Ascending aorta (tissue), 2 donors: Measurements from ENCODE around the gene PCDHGB1. TPM values are rescaled to one million over a fixed set of nuclear protein-coding genes. Genes with fewer than 3 reads are reported as not detected.
"Not testable (repeated sequence)": the region's sequence is repeated elsewhere in the genome, so short reads cannot be mapped to it uniquely, and the experiment has no call there.

ENCODE experiments used
- DNase-seq, 2 donors: peaks; one replicate each; pipeline ENCODE4 v3.0.0-alpha.2; 2019; ENCODE audit warnings: low spot score in 2 of 2
- H3K27ac ChIP-seq, 2 donors: fragments of 200-600 bp; sonication (generic); one replicate each; pipeline ENCODE4 v1.5.1; 2016 to 2017; ENCODE audit warnings: mild to moderate bottlenecking in 1 of 2
- H3K27me3 ChIP-seq: fragments of 200-600 bp; sonication (generic); one replicate; pipeline ENCODE4 v1.5.1; 2017
- H3K36me3 ChIP-seq, 2 donors: fragments of 200-600 bp; sonication (generic); one replicate each; pipeline ENCODE4 v1.5.1; 2016
- H3K4me1 ChIP-seq, 2 donors: fragments of 200-600 bp; sonication (generic); one replicate each; pipeline ENCODE4 v1.5.1; 2016 to 2017; ENCODE audit warnings: mild to moderate bottlenecking in 1 of 2
- H3K4me3 ChIP-seq, 2 donors: fragments of 200-600 bp; sonication (generic); one replicate each; pipeline ENCODE4 v1.5.1; 2016 to 2017; ENCODE audit warnings: mild to moderate bottlenecking in 1 of 2
- H3K9me3 ChIP-seq, 2 donors: fragments of 200-600 bp; sonication (generic); one replicate each; pipeline ENCODE4 v1.5.1; 2016
- CTCF ChIP-seq, 3 experiments: fragments of 200-600 bp in 2 of 3; fragments of 450-650 bp in 1 of 3; sonication (generic) in 2 of 3; IDR thresholded peaks; one replicate each; pipeline ENCODE4 v1.5.1; 2016 to 2019; ENCODE audit warnings: antibody characterized with exemption in 3 of 3, mild to moderate bottlenecking in 1 of 3, moderate library complexity in 1 of 3
- intact Hi-C: fragments of 100-400 bp; cut with DNase I; formaldehyde crosslinking; loops from one replicate; pipeline ENCODE4 v1.15.1; 2023
- total RNA-seq: library from RNA; depleted of rRNA; stranded (reverse); fragments of >200 nt; gene quantifications from one replicate; pipeline ENCODE4 v1.1.0, GENCODE V29; 2016

Gene PCDHGB1
- total RNA-seq, 1 donor from 2014 or later: 1.8 TPM

GRCh38 chr5:141343242-141343952 is 6.5 kb upstream of the PCDHGB1 start, which contains the start of gene PCDHGA3:
Gene PCDHGA3, plus strand, starts transcription at chr5:141343829. Its CDS starts 205 bp downstream, at chr5:141344034.
- H3K9me3 ChIP-seq: peaks cover 76 to 99% of the 10 kb centered on the region in 2 donors
- intact Hi-C loops: no loop called here
- TF ChIP-seq CTCF (IDR thresholded peaks at IDR 0.05): peak in 1 of 3 experiments; percentile 16
- peak within 1 kb of the TSS in 1 of 2 donors; percentile 35 for H3K4me3 ChIP-seq
- no peaks in the 10 kb centered on the region for H3K4me1 ChIP-seq
- H3K36me3 ChIP-seq: no peaks in the 10 kb centered on the region
- H3K27me3 ChIP-seq: no peaks in the 10 kb centered on the region
- H3K27ac ChIP-seq: no peak within 1 kb of the TSS
- no peak for DNase-seq

GRCh38 chr5:141343953-141344463 is 5.9 kb upstream of the PCDHGB1 start:
- H3K27me3 ChIP-seq: no peaks in the 10 kb centered on the region
- no peaks in the 10 kb centered on the region for H3K4me1 ChIP-seq
- no peak overlapping the region for H3K27ac ChIP-seq
- H3K4me3 ChIP-seq: peak overlapping the region in 1 of 2 donors; percentile 35
- H3K36me3 ChIP-seq: no peaks in the 10 kb centered on the region
- intact Hi-C loops: no loop called here
- TF ChIP-seq CTCF (IDR thresholded peaks at IDR 0.05): no peak
- no peak for DNase-seq
- peaks cover 77 to 99% of the 10 kb centered on the region in 2 donors for H3K9me3 ChIP-seq

GRCh38 chr5:141345327-141345726 is 4.6 kb upstream of the PCDHGB1 start:
- H3K36me3 ChIP-seq: no peaks in the 10 kb centered on the region
- TF ChIP-seq CTCF (IDR thresholded peaks at IDR 0.05): no peak
- H3K4me1 ChIP-seq: no peaks in the 10 kb centered on the region
- no peak for DNase-seq
- intact Hi-C loops: no loop called here
- H3K9me3 ChIP-seq: peaks cover 79 to 99% of the 10 kb centered on the region in 2 donors
- H3K27ac ChIP-seq: no peak overlapping the region
- H3K4me3 ChIP-seq: no peak overlapping the region
- no peaks in the 10 kb centered on the region for H3K27me3 ChIP-seq

- H3K4me3 ChIP-seq, DNase-seq, intact Hi-C loops, H3K27ac ChIP-seq, H3K36me3 ChIP-seq, H3K4me1 ChIP-seq, H3K27me3 ChIP-seq: not testable (repeated sequence)
- H3K9me3 ChIP-seq: peaks cover 79 to 99% of the 10 kb centered on the region in 2 donors
Measured at GRCh38 chr5:141346017-141346416, 3.9 kb upstream of the PCDHGB1 start.

- Histone ChIP-seq H3K4me1 (no peaks in the 10 kb centered on the region), H3K36me3 (peaks cover 0 to 4% of the 10 kb centered on the region in 2 donors), H3K27me3 (no peaks in the 10 kb centered on the region), H3K27ac (no peak overlapping the region), H3K4me3 (no peak overlapping the region), H3K9me3 (peaks cover 73 to 100% of the 10 kb centered on the region in 2 donors)
- no peak for DNase-seq
- no peak for TF ChIP-seq CTCF (IDR thresholded peaks at IDR 0.05)
- intact Hi-C loops: no loop called here
Measured at GRCh38 chr5:141351591-141351990, 1.7 kb downstream of the PCDHGB1 start.

GRCh38 chr5:141354900-141355469 is 5.1 kb downstream of the PCDHGB1 start, which contains the start of gene PCDHGA4:
Gene PCDHGA4, plus strand, starts transcription at chr5:141355021. Its CDS starts 87 bp downstream, at chr5:141355108.
- DNase-seq: no peak
- TF ChIP-seq CTCF (IDR thresholded peaks at IDR 0.05): peak in 2 of 3 experiments; percentile 11 to 27
- Histone ChIP-seq H3K27me3 (no peaks in the 10 kb centered on the region), H3K4me1 (no peaks in the 10 kb centered on the region), H3K27ac (no peak within 1 kb of the TSS), H3K4me3 (peak within 1 kb of the TSS; percentile 29 to 30), H3K36me3 (peaks cover 0 to 4% of the 10 kb centered on the region in 2 donors), H3K9me3 (peaks cover 81 to 99% of the 10 kb centered on the region in 2 donors)
- intact Hi-C loops: no loop called here
